ENCODE results near the gene PTPN13. TPM values are rescaled to one million over a fixed set of nuclear protein-coding genes. Genes with fewer than 3 reads are reported as not detected.

Gene PTPN13
- total and polyA plus RNA-seq, 12 donors, result 0.70 to 5.5 (median 2.7) TPM

DNA sequence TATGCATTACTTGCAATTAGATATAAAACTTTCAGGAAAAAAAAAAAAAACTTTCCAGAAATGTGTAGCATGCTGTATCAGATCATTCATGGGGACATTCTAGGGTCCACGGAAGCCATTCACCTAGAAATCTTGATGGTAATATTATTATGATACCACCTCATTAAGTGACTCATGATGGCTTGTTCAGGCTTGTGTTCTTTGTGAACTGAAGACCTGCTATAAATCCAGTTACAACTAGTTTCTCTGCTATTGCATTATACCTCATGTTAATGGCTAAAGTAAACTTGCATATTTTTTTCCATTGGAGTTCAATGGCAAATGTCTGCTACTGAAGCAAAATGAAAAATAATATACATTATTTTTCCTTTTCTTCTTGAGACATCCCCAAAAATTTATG lies 35.3 kb upstream of the PTPN13 start:
- H3K36me3 ChIP-seq, result no peaks in the 10 kb centered on the region
- no peak overlapping the region for H3K27ac ChIP-seq
- peaks cover 0 to 30% (median 0%) of the 10 kb centered on the region in 9 donors for H3K4me1 ChIP-seq
- intact Hi-C loops (cut with DNase I), result no loop called here
- no peak for TF ChIP-seq CTCF (IDR thresholded peaks at IDR 0.05)
- peaks cover 0 to 1% (median 0%) of the 10 kb centered on the region in 7 donors for H3K27me3 ChIP-seq
- no peak for DNase-seq
- 93 to 95% methylated on average over 1 of the region's 1 CpG for WGBS, 2 donors
- H3K9me3 ChIP-seq, result no peaks in the 10 kb centered on the region
- ATAC-seq, result no peak
- no peak overlapping the region for H3K4me3 ChIP-seq

DNA sequence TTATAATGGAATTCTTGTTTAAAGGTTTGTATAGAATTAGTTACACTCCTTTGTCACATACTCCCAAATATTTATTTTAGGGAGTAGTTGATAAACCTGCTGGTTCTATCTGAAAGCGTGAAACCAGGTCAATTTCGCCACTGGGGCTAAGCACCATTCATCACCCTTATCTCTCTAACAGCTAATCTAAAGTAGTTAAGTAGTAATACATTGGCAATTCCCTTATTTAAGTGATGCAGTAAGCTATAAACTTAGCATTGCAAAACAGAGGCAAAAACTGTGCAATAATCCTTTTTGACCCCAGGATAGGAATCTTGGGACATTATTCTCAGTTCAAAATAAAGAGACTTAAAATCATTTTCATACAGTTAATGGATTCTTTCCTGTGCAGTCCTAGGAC lies 33.7 kb upstream of the PTPN13 start:
- no peak overlapping the region for H3K27ac ChIP-seq
- H3K4me3 ChIP-seq, result no peak overlapping the region
- no peaks in the 10 kb centered on the region for H3K9me3 ChIP-seq
- H3K4me1 ChIP-seq, result peaks cover 0 to 15% (median 0%) of the 10 kb centered on the region in 9 donors
- H3K36me3 ChIP-seq, result no peaks in the 10 kb centered on the region
- 68 to 75% methylated on average over 2 of the region's 2 CpGs for WGBS, 2 donors
- intact Hi-C loops (cut with DNase I), result no loop called here
- no peak for TF ChIP-seq CTCF (IDR thresholded peaks at IDR 0.05)
- no peak for ATAC-seq
- DNase-seq, result no peak
- no peaks in the 10 kb centered on the region for H3K27me3 ChIP-seq

- Histone ChIP-seq H3K27ac (no peak overlapping the region), H3K27me3 (peaks cover 0 to under 1% (median 0%) of the 10 kb centered on the region in 7 donors), H3K9me3 (no peaks in the 10 kb centered on the region), H3K4me1 (peaks cover 0 to 13% (median 0%) of the 10 kb centered on the region in 9 donors), H3K4me3 (no peak overlapping the region), H3K36me3 (no peaks in the 10 kb centered on the region)
- intact Hi-C loops (cut with DNase I), result no loop called here
- TF ChIP-seq CTCF (IDR thresholded peaks at IDR 0.05), result no peak
- no peak for DNase-seq
- ATAC-seq, result no peak
- WGBS, 2 donors, result 90 to 91% methylated on average over 1 of the region's 1 CpG
Measured at GRCh38 chr4:86561256-86561655, 32.9 kb upstream of the PTPN13 start.

- peaks cover 0 to 4% (median 0%) of the 10 kb centered on the region in 7 donors for H3K27me3 ChIP-seq
- intact Hi-C loops (cut with DNase I), result no loop called here
- DNase-seq, result no peak
- H3K36me3 ChIP-seq, result no peaks in the 10 kb centered on the region
- H3K4me3 ChIP-seq, result no peak overlapping the region
- no peak for ATAC-seq
- H3K27ac ChIP-seq, result no peak overlapping the region
- no peaks in the 10 kb centered on the region for H3K4me1 ChIP-seq
- WGBS, 2 donors, result 88 to 93% methylated on average over 2 of the region's 2 CpGs
- TF ChIP-seq CTCF (IDR thresholded peaks at IDR 0.05), result no peak
- no peaks in the 10 kb centered on the region for H3K9me3 ChIP-seq
Measured at GRCh38 chr4:86563416-86563815, 30.7 kb upstream of the PTPN13 start.

All from heart right ventricle (tissue), 16 donors.